GM19467 (cell line): ENCODE data around the gene RFT1.

Source experiments
- ATAC-seq: cut with Tn5 transposase; IDR thresholded peaks from one replicate; pipeline ENCODE4 v1.9.1; 2021; ENCODE audit warnings: mild to moderate bottlenecking, moderate library complexity; ENCODE audit not compliant: unreplicated experiment

Gene RFT1

GRCh38 chr3:53129344-53129743 is 891 bp downstream of the RFT1 start:
- ATAC-seq: no peak

GRCh38 chr3:53126601-53127000 is 3.6 kb downstream of the RFT1 start:
- ATAC-seq: no peak

- no peak for ATAC-seq
Observed at GRCh38 chr3:53123953-53124352, 6.3 kb downstream of the RFT1 start.

GRCh38 chr3:53123510-53123909 is 6.7 kb downstream of the RFT1 start:
- ATAC-seq: no peak

- ATAC-seq: no peak
Observed at GRCh38 chr3:53122933-53123305, 7.3 kb downstream of the RFT1 start.

GRCh38 chr3:53122255-53122932 is 7.8 kb downstream of the RFT1 start:
- no peak for ATAC-seq

- ATAC-seq: no peak
Observed at GRCh38 chr3:53120336-53120735, 9.9 kb downstream of the RFT1 start.

GRCh38 chr3:53116956-53117355 is 13.3 kb downstream of the RFT1 start:
- ATAC-seq: no peak

GRCh38 chr3:53114412-53115074 is 15.7 kb downstream of the RFT1 start:
- no peak for ATAC-seq

- no peak for ATAC-seq
Observed at GRCh38 chr3:53114011-53114400, 16.2 kb downstream of the RFT1 start.

GRCh38 chr3:53113293-53114010 is 16.8 kb downstream of the RFT1 start:
- no peak for ATAC-seq

- ATAC-seq: no peak
Observed at GRCh38 chr3:53111822-53112221, 18.4 kb downstream of the RFT1 start.

GRCh38 chr3:53109891-53110771 is 20.1 kb downstream of the RFT1 start:
- no peak for ATAC-seq

GRCh38 chr3:53109190-53109589 is 21.0 kb downstream of the RFT1 start:
- ATAC-seq: no peak

- no peak for ATAC-seq
Observed at GRCh38 chr3:53104762-53105161, 25.5 kb downstream of the RFT1 start.

GRCh38 chr3:53103397-53104296 is 26.6 kb downstream of the RFT1 start:
- ATAC-seq: no peak

- ATAC-seq: peak; percentile 63
Observed at GRCh38 chr3:53102601-53103147, 27.6 kb downstream of the RFT1 start.

- ATAC-seq: no peak
Observed at GRCh38 chr3:53101956-53102355, 28.3 kb downstream of the RFT1 start.

- ATAC-seq: no peak
Observed at GRCh38 chr3:53100818-53101466, 29.3 kb downstream of the RFT1 start.
